Measurements from ENCODE around the gene GPC6.

- no peak for TF ChIP-seq CTCF (conservative IDR thresholded peaks at IDR 0.05)
- TF ChIP-seq ZFX (IDR thresholded peaks at IDR 0.05), result no peak
Measured at GRCh38 chr13:94411747-94412146, 1185.1 kb downstream of the GPC6 start.
